GM18508 (cell line): ENCODE results near the gene ZNF184.

ENCODE experiments used
- ATAC-seq: cut with Tn5 transposase; IDR thresholded peaks from one replicate; pipeline ENCODE4 v1.9.1; 2021; ENCODE audit warnings: moderate number of reproducible peaks; ENCODE audit not compliant: insufficient read depth, unreplicated experiment

Gene ZNF184

GRCh38 chr6:27479319-27480182, 6.6 kb upstream of the ZNF184 start:
- ATAC-seq = peak; percentile 54

GRCh38 chr6:27478706-27479318, 5.9 kb upstream of the ZNF184 start:
- ATAC-seq = peak; percentile 34

- ATAC-seq = no peak
Measured at GRCh38 chr6:27478141-27478705, 5.3 kb upstream of the ZNF184 start.

GRCh38 chr6:27477318-27478013, 4.6 kb upstream of the ZNF184 start:
- no peak for ATAC-seq

- no peak for ATAC-seq
Measured at GRCh38 chr6:27476090-27476489, 3.2 kb upstream of the ZNF184 start.

GRCh38 chr6:27474672-27475071, 1.8 kb upstream of the ZNF184 start:
- ATAC-seq = no peak

- ATAC-seq = no peak
Measured at GRCh38 chr6:27474172-27474465, 1.2 kb upstream of the ZNF184 start.

- peak; percentile 32 for ATAC-seq
Measured at GRCh38 chr6:27472182-27472616, 706 bp downstream of the ZNF184 start.

GRCh38 chr6:27471365-27472115, 1.4 kb downstream of the ZNF184 start:
- ATAC-seq = no peak

GRCh38 chr6:27470023-27470422, 2.9 kb downstream of the ZNF184 start:
- no peak for ATAC-seq

GRCh38 chr6:27468334-27468733, 4.6 kb downstream of the ZNF184 start:
- ATAC-seq = no peak

GRCh38 chr6:27452496-27452897, 20.4 kb downstream of the ZNF184 start:
- ATAC-seq = no peak

GRCh38 chr6:27451660-27452390, 21.1 kb downstream of the ZNF184 start:
- no peak for ATAC-seq

- ATAC-seq = no peak
Measured at GRCh38 chr6:27448456-27448855, 24.4 kb downstream of the ZNF184 start.

GRCh38 chr6:27442932-27443331, 30.0 kb downstream of the ZNF184 start:
- no peak for ATAC-seq

- ATAC-seq = no peak
Measured at GRCh38 chr6:27441001-27441400, 31.9 kb downstream of the ZNF184 start.

- ATAC-seq = no peak
Measured at GRCh38 chr6:27439371-27439770, 33.5 kb downstream of the ZNF184 start.

- ATAC-seq = no peak
Measured at GRCh38 chr6:27433714-27434113, 39.2 kb downstream of the ZNF184 start.

- no peak for ATAC-seq
Measured at GRCh38 chr6:27428966-27429365, 43.9 kb downstream of the ZNF184 start.

- ATAC-seq = no peak
Measured at GRCh38 chr6:27428502-27428901, 44.4 kb downstream of the ZNF184 start.
